ENCODE results near the gene PTPRN2. TPM values are rescaled to one million over a fixed set of nuclear protein-coding genes. Genes with fewer than 3 reads are reported as not detected.
A peak's percentile ranks its signal among the peaks of the same experiment; 100 is the strongest.
"Not testable (repeated sequence)": the region's sequence is repeated elsewhere in the genome, so short reads cannot be mapped to it uniquely, and the experiment has no call there.

Gene PTPRN2
- total and polyA plus RNA-seq, 3 experiments from 2014 or later, result 0.33 to 1.2 (median 0.42) TPM

DNA sequence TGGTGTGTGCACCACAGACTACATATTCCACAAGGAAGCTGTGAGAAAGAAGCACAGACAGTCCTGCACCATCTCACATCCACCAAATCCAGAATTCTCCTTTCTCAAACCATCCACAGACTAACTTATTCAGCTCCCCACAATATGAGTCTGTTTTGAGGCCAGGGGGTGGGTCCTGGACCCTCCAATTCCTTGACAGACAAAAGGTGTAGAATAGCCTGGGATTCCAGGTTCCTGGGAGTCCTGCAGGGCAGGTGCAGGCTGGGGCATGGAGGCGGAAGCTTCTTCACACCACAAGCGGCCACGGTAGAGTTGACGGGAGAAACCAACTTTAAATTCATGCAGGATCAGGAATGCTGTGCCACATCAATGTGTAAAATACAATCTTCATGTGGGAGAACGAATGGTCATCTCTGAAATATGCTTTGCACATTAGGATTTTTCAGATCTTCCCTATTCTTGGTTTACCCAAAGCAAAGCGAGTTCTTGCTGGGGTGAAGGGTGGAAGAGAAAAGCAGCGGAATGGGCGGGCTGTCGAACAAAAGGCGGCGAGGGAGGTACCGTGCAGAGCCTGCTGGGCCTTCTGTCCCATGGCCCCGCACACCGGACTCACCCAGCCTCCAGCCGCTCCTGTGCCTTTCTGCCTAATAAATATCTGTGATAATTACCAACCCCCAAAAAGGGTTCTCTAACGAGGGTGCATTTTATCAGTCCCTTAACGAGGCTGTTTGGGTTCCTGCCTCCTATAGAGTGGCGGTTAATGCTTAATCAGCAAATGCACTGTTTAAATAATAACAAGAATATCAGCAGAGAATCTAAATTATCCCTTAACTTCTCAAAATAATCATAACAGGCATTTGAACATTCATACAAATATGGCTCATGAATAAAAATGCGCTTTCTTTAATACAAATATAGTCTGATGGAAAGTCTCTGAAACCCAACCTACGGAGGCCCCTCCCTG, 736.9 kb downstream of the PTPRN2 start:
- no peak for DNase-seq
- peaks cover 5 to 13% (median 10%) of the 10 kb centered on the region in 3 donors for H3K4me1 Mint-ChIP-seq
- ChIA-PET CTCF (no interaction called here), POLR2A (no interaction called here)
- H3K27ac Mint-ChIP-seq, result peak overlapping the region in 1 of 8 donors; percentile 9
- Histone ChIP-seq H3K4me1 (ENCODE audit: insufficient read depth, low read length) (peaks cover 10% of the 10 kb centered on the region), H3K9me3 (ENCODE audit: low read length) (no peaks in the 10 kb centered on the region), H3K27ac (ENCODE audit: low read depth, low read length) (no peak overlapping the region), H3K27me3 (ENCODE audit: insufficient read depth, low read length, poor library complexity, severe bottlenecking) (no peaks in the 10 kb centered on the region), H3K4me3 (ENCODE audit: low read length) (peak overlapping the region; percentile 54), H3K36me3 (ENCODE audit: insufficient read depth, low read length) (no peaks in the 10 kb centered on the region)
- H3K4me3 Mint-ChIP-seq, result peak overlapping the region in 2 of 7 donors; percentile 72 to 79
- H3K36me3 Mint-ChIP-seq, result no peaks in the 10 kb centered on the region
- no peaks in the 10 kb centered on the region for H3K9me3 Mint-ChIP-seq
- H3K27me3 Mint-ChIP-seq, result peaks cover 3 to 8% of the 10 kb centered on the region in 2 donors

DNA sequence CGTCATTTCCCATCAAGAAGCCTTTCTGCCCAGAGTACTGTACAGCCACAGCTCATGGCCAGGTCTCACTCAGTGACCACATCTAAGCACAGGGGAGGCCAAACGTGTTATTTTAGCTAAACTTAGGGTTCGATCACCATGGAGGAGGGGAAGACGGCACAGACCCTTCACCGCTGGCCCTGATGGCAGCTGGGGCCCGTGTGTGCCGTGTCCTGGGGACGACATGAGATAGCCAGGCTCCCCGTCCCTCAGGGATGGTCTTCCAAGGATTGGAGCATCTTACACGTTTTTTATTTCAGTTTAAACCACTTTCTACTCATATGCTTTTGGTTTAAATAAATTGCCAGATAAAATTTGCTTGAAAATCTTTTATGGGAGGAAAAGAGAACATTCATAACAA, 737.9 kb downstream of the PTPRN2 start:
- DNase-seq, result no peak
- H3K27me3 ChIP-seq (ENCODE audit: insufficient read depth, low read length, poor library complexity, severe bottlenecking), result no peaks in the 10 kb centered on the region
- Mint-ChIP-seq H3K4me3 (no peak overlapping the region), H3K36me3 (no peaks in the 10 kb centered on the region), H3K27ac (no peak overlapping the region), H3K27me3 (peaks cover 8 to 9% of the 10 kb centered on the region in 2 donors), H3K4me1 (peaks cover 5 to 13% (median 10%) of the 10 kb centered on the region in 3 donors), H3K9me3 (no peaks in the 10 kb centered on the region)
- H3K4me3 ChIP-seq (ENCODE audit: low read length), result no peak overlapping the region
- no peak overlapping the region for H3K27ac ChIP-seq (ENCODE audit: low read depth, low read length)
- ChIA-PET CTCF (no interaction called here), POLR2A (no interaction called here)
- no peaks in the 10 kb centered on the region for H3K9me3 ChIP-seq (ENCODE audit: low read length)
- no peaks in the 10 kb centered on the region for H3K36me3 ChIP-seq (ENCODE audit: insufficient read depth, low read length)
- peaks cover 10% of the 10 kb centered on the region for H3K4me1 ChIP-seq (ENCODE audit: insufficient read depth, low read length)

DNA sequence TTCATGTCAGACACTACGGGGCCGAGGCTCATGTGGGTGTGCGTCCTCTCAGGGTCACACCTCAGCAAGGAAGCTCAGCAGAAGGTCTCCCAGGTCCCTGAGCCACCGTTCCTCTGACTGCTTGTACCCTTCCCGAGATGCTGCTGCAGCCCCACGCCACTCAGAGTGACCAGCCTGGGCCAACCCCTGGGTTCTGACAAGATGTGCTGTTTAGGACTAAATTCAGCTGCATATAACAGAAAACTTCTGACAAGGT, 738.4 kb downstream of the PTPRN2 start:
- Histone ChIP-seq H3K9me3 (ENCODE audit: low read length) (no peaks in the 10 kb centered on the region), H3K36me3 (ENCODE audit: insufficient read depth, low read length) (no peaks in the 10 kb centered on the region), H3K27ac (ENCODE audit: low read depth, low read length) (no peak overlapping the region), H3K4me1 (ENCODE audit: insufficient read depth, low read length) (peaks cover 10% of the 10 kb centered on the region), H3K27me3 (ENCODE audit: insufficient read depth, low read length, poor library complexity, severe bottlenecking) (no peaks in the 10 kb centered on the region), H3K4me3 (ENCODE audit: low read length) (no peak overlapping the region)
- peak overlapping the region in 1 of 8 donors; percentile 29 for H3K27ac Mint-ChIP-seq
- H3K4me1 Mint-ChIP-seq, result peaks cover 5 to 13% (median 10%) of the 10 kb centered on the region in 3 donors
- no peak overlapping the region for H3K4me3 Mint-ChIP-seq
- DNase-seq, result no peak
- H3K9me3 Mint-ChIP-seq, result no peaks in the 10 kb centered on the region
- POLR2A ChIA-PET, result no interaction called here
- no peaks in the 10 kb centered on the region for H3K36me3 Mint-ChIP-seq
- CTCF ChIA-PET, result no interaction called here
- peaks cover 10 to 11% of the 10 kb centered on the region in 2 donors for H3K27me3 Mint-ChIP-seq

DNA sequence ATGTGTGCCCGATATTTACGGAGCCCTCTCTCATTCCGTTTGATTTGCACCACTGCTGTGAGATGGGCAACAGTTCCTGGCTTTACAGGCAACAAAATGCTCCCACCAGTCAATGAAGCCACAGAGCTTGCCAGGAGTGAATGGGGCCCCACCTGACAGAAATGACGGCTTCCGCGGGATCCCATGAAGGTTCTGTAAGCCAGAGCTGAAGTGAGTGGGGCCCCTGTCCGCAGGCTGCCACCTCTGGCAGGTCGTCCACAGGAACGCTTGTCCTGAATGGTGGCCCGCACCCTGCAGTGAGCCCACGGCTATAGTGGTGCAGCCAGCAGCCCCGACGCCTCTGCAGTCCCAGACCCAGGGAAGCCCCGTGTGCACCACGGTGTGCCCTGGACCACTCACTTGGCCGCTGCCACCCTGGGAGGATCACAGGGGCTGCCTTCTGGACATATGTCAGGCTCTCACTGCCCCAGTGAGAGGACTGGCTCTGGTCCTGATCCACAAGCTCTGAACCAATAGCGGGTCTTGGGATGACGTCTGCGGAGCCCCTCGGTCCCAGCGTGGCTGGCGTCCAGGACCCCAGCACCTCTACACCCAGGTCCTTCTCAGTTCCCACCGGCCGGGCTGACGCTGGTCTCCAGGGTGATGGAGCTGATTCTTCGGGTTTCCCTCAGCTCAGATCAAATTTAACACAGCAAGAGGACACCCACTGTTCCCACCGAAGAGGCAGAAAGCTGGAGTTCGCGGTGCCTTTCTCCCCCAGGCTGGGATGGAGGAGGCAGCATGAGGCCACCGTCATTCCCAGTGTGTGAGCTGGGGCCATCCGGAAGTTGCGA, 738.9 kb downstream of the PTPRN2 start:
- POLR2A ChIA-PET, result no interaction called here
- Histone ChIP-seq H3K27ac (ENCODE audit: low read depth, low read length) (no peak overlapping the region), H3K9me3 (ENCODE audit: low read length) (no peaks in the 10 kb centered on the region), H3K4me1 (ENCODE audit: insufficient read depth, low read length) (peaks cover 10% of the 10 kb centered on the region), H3K4me3 (ENCODE audit: low read length) (no peak overlapping the region), H3K36me3 (ENCODE audit: insufficient read depth, low read length) (no peaks in the 10 kb centered on the region), H3K27me3 (ENCODE audit: insufficient read depth, low read length, poor library complexity, severe bottlenecking) (no peaks in the 10 kb centered on the region)
- Mint-ChIP-seq H3K9me3 (no peaks in the 10 kb centered on the region), H3K4me1 (peaks cover 5 to 13% (median 10%) of the 10 kb centered on the region in 3 donors), H3K4me3 (no peak overlapping the region), H3K36me3 (no peaks in the 10 kb centered on the region), H3K27me3 (peaks cover 12 to 13% of the 10 kb centered on the region in 2 donors), H3K27ac (peak overlapping the region in 1 of 8 donors; percentile 81)
- no peak for DNase-seq
- CTCF ChIA-PET, result no interaction called here

DNA sequence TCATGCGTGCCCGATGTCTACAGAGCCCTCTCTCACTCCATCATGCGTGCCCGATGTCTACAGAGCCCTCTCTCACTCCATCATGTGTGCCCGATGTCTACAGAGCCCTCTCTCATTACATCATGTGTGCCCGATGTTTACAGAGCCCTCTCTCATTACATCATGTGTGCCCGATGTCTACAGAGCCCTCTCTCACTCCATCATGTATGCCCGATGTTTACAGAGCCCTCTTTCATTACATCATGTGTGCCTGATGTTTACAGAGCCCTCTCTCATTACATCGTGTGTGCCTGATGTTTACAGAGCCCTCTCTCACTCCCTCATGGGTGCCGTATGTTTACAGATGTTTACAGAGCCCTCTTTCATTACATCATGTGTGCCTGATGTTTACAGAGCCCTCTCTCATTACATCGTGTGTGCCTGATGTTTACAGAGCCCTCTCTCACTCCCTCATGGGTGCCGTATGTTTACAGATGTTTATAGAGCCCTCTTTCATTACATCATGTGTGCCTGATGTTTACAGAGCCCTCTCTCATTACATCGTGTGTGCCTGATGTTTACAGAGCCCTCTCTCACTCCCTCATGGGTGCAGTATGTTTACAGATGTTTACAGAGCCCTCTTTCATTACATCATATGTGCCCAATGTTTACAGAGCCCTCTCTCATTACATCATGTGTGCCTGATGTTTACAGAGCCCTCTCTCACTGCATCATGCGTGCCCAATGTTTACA, 739.7 kb downstream of the PTPRN2 start:
- H3K9me3 Mint-ChIP-seq; H3K36me3 ChIP-seq (ENCODE audit: insufficient read depth, low read length); DNase-seq; H3K4me1 ChIP-seq (ENCODE audit: insufficient read depth, low read length); H3K27me3 ChIP-seq (ENCODE audit: insufficient read depth, low read length, poor library complexity, severe bottlenecking); POLR2A ChIA-PET; H3K36me3 Mint-ChIP-seq; CTCF ChIA-PET; H3K9me3 ChIP-seq (ENCODE audit: low read length); H3K27ac Mint-ChIP-seq; H3K27ac ChIP-seq (ENCODE audit: low read depth, low read length); H3K4me3 Mint-ChIP-seq; H3K4me3 ChIP-seq (ENCODE audit: low read length): not testable (repeated sequence)
- Mint-ChIP-seq H3K4me1 (peaks cover 5 to 13% (median 10%) of the 10 kb centered on the region in 3 donors), H3K27me3 (peaks cover 13 to 19% of the 10 kb centered on the region in 2 donors)

DNA sequence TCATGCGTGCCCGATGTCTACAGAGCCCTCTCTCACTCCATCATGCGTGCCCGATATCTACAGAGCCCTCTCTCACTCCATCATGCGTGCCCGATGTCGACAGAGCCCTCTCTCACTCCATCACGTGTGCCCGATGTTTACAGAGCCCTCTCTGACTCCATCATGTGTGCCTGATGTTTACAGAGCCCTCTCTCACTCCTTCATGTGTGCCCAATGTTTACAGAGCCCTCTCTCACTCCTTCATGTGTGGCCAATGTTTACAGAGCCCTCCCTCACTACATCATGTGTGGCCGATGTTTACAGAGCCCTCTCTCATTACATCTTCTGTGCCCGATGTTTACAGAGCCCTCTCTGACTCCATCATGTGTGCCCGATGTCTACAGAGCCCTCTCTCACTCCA, 740.9 kb downstream of the PTPRN2 start:
- H3K36me3 Mint-ChIP-seq; H3K4me1 Mint-ChIP-seq; CTCF ChIA-PET; H3K4me1 ChIP-seq (ENCODE audit: insufficient read depth, low read length); H3K27ac Mint-ChIP-seq; H3K27me3 ChIP-seq (ENCODE audit: insufficient read depth, low read length, poor library complexity, severe bottlenecking); H3K4me3 ChIP-seq (ENCODE audit: low read length); DNase-seq; H3K9me3 Mint-ChIP-seq; H3K36me3 ChIP-seq (ENCODE audit: insufficient read depth, low read length); H3K27ac ChIP-seq (ENCODE audit: low read depth, low read length); H3K4me3 Mint-ChIP-seq; POLR2A ChIA-PET; H3K9me3 ChIP-seq (ENCODE audit: low read length): not testable (repeated sequence)
- H3K27me3 Mint-ChIP-seq, result peaks cover 13 to 23% of the 10 kb centered on the region in 2 donors

DNA sequence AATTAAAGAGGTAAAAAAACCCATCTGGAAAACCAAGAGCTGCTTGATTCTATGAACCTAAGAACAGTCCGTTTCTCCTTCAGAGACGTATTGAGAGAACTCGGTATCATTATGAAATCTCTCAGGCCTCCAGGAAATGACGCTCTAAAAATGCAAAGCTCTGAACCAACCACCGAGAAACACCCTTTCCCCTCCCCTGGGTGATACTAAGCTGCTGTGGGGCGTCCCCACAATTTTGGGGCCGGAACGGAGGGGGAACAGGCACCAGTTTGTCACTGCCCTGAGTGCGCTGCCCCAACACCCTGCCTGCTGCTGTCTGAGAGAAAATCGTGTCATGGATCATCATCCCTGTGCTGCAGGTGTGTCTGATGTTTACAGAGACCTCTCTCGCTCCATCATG, 741.4 kb downstream of the PTPRN2 start:
- Mint-ChIP-seq H3K36me3 (no peaks in the 10 kb centered on the region), H3K9me3 (no peaks in the 10 kb centered on the region), H3K27me3 (peaks cover 13 to 23% of the 10 kb centered on the region in 2 donors), H3K4me1 (peaks cover 0 to 1% (median 1%) of the 10 kb centered on the region in 3 donors), H3K27ac (no peak overlapping the region), H3K4me3 (no peak overlapping the region)
- POLR2A ChIA-PET, result no interaction called here
- CTCF ChIA-PET, result no interaction called here
- Histone ChIP-seq H3K27ac (ENCODE audit: low read depth, low read length) (no peak overlapping the region), H3K4me1 (ENCODE audit: insufficient read depth, low read length) (peaks cover 6% of the 10 kb centered on the region), H3K4me3 (ENCODE audit: low read length) (no peak overlapping the region), H3K36me3 (ENCODE audit: insufficient read depth, low read length) (no peaks in the 10 kb centered on the region), H3K9me3 (ENCODE audit: low read length) (no peaks in the 10 kb centered on the region), H3K27me3 (ENCODE audit: insufficient read depth, low read length, poor library complexity, severe bottlenecking) (no peaks in the 10 kb centered on the region)
- DNase-seq, result no peak

Measured in CD8-positive, alpha-beta memory T cell (primary cell).